Activated naive CD4-positive, alpha-beta T cell treated with anti-CD3 and anti-CD28 coated beads, Interleukin-2, amount 10 ng/mL, durations not matched to agents 7 days and 5 days (primary cell): ENCODE data around the gene SRSF4.
"Not testable (repeated sequence)": the region's sequence is repeated elsewhere in the genome, so short reads cannot be mapped to it uniquely, and the experiment has no call there.

ENCODE experiments used
- CTCF ChIA-PET: fragments of 350-600 bp; sonication (Branson Sonifier 250); formaldehyde crosslinking; loops from one replicate; lab custom pipeline; 2021; ENCODE audit warnings: antibody characterized with exemption; lab: Charles Lee
- DNase-seq: peaks from one replicate; pipeline ENCODE4 v3.0.0-alpha.2; 2020
- H3K27ac Mint-ChIP-seq: one replicate; pipeline ENCODE4 v1.8.0; 2021; ENCODE audit warnings: mild to moderate bottlenecking, moderate library complexity, mixed read lengths
- H3K27me3 Mint-ChIP-seq: one replicate; pipeline ENCODE4 v1.8.0; 2021; ENCODE audit warnings: mild to moderate bottlenecking, mixed read lengths
- H3K36me3 Mint-ChIP-seq: one replicate; pipeline ENCODE4 v1.8.0; 2021; ENCODE audit warnings: mixed read lengths
- H3K4me1 Mint-ChIP-seq: one replicate; pipeline ENCODE4 v1.8.0; 2021; ENCODE audit warnings: mixed read lengths
- H3K4me3 Mint-ChIP-seq: one replicate; pipeline ENCODE4 v1.8.0; 2021; ENCODE audit warnings: mild to moderate bottlenecking, moderate library complexity, mixed read lengths
- H3K9me3 Mint-ChIP-seq: one replicate; pipeline ENCODE4 v1.8.0; 2021; ENCODE audit warnings: mixed read lengths

SRSF4 gene

DNA sequence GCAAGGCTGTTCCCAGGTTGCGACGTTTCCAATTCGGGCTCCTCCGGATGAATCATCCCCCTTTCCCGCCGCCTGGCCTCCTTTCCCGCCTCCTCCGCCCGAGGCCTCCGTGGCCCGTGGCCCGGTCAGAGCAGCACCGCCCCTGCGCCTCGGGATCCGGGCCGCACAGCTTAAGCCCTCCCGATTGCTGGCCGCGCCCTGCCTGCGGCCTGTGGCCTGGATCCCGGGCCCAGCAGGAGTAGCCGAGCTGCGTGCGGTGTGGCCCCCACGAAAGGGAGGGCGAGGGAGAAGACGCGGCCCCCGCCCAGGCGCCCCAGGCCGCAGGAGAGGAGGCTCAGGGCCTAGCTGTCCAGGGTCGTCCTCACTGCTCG lies 59.0 kb downstream of the SRSF4 start:
- no peak overlapping the region for H3K27ac Mint-ChIP-seq
- H3K36me3 Mint-ChIP-seq, result peaks cover 13% of the 10 kb centered on the region
- H3K4me1 Mint-ChIP-seq, result peaks cover 14% of the 10 kb centered on the region
- H3K4me3 Mint-ChIP-seq, result peak overlapping the region; percentile 37
- no peak for DNase-seq
- CTCF ChIA-PET, result interaction anchor here (1.2 to 2.8 kb wide), 3 partner anchors 13 to 75 kb away, joined by 3 to 11 read pairs (median 3); partner anchors contain the start of gene SRSF4
- H3K9me3 Mint-ChIP-seq, result no peaks in the 10 kb centered on the region
- peaks cover 76% of the 10 kb centered on the region for H3K27me3 Mint-ChIP-seq

- DNase-seq, result no peak
- Mint-ChIP-seq H3K36me3 (peaks cover 19% of the 10 kb centered on the region), H3K27ac (no peak overlapping the region), H3K4me1 (peaks cover 14% of the 10 kb centered on the region), H3K9me3 (no peaks in the 10 kb centered on the region), H3K27me3 (peaks cover 70% of the 10 kb centered on the region), H3K4me3 (no peak overlapping the region)
- CTCF ChIA-PET, result interaction anchor here (1.2 to 4.0 kb wide), 6 partner anchors 14 to 245 kb away, joined by 3 to 23 read pairs (median 8); partner anchors contain the start of gene SRSF4
Measured at GRCh38 chr1:29121936-29122681, 59.6 kb downstream of the SRSF4 start.

DNA sequence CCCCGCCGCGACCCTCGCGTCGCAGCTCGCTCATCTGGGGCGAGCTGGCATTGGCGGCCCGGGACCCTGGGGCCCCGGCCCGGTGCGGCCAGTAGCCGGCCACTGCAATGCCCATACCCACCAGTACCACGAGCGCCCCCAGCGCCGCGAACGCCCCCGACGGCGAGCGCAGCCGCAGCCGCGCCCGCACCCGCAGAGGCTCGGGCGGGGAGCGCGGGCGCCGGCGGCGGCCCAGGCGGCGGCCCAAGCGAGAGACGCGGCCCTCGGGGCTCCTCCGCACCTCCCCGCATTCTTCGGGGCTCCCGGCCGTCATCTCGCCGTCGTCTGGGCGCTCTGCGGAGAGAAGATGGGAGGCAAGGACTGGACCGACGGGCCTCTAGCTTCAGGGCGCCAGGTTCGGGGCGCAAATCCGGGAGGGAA lies 60.2 kb downstream of the SRSF4 start:
- Mint-ChIP-seq H3K4me3 (no peak overlapping the region), H3K27me3 (peaks cover 64% of the 10 kb centered on the region)
- no peak for DNase-seq

GRCh38 chr1:29120947-29121485 lies 60.7 kb downstream of the SRSF4 start:
- H3K4me1 Mint-ChIP-seq, result peaks cover 14% of the 10 kb centered on the region
- peaks cover 59% of the 10 kb centered on the region for H3K27me3 Mint-ChIP-seq
- DNase-seq, result peak; percentile 79
- H3K4me3 Mint-ChIP-seq, result no peak overlapping the region
- CTCF ChIA-PET, result interaction anchor here (0.8 to 4.0 kb wide), 8 partner anchors 10 to 243 kb away, joined by 3 to 23 read pairs (median 4); no protein-coding TSS in a partner anchor
- peaks cover 26% of the 10 kb centered on the region for H3K36me3 Mint-ChIP-seq
- no peaks in the 10 kb centered on the region for H3K9me3 Mint-ChIP-seq
- no peak overlapping the region for H3K27ac Mint-ChIP-seq

More for the DNA sequence above, 60.2 kb downstream of the SRSF4 start:
- CTCF ChIA-PET, result interaction anchor here (1.2 to 4.0 kb wide), 7 partner anchors 14 to 244 kb away, joined by 3 to 23 read pairs (median 5); partner anchors contain the start of gene SRSF4
- Mint-ChIP-seq H3K27ac (no peak overlapping the region), H3K9me3 (no peaks in the 10 kb centered on the region), H3K36me3 (peaks cover 23% of the 10 kb centered on the region), H3K4me1 (peaks cover 14% of the 10 kb centered on the region)

- Mint-ChIP-seq H3K4me3 (no peak overlapping the region), H3K27me3 (peaks cover 53% of the 10 kb centered on the region), H3K4me1 (peaks cover 8% of the 10 kb centered on the region), H3K9me3 (no peaks in the 10 kb centered on the region), H3K27ac (no peak overlapping the region), H3K36me3 (peaks cover 32% of the 10 kb centered on the region)
- CTCF ChIA-PET, result interaction anchor here (0.8 to 4.0 kb wide), 7 partner anchors 10 to 243 kb away, joined by 3 to 23 read pairs (median 5); no protein-coding TSS in a partner anchor
- DNase-seq, result no peak
Measured at GRCh38 chr1:29120367-29120766, 61.3 kb downstream of the SRSF4 start.

DNA sequence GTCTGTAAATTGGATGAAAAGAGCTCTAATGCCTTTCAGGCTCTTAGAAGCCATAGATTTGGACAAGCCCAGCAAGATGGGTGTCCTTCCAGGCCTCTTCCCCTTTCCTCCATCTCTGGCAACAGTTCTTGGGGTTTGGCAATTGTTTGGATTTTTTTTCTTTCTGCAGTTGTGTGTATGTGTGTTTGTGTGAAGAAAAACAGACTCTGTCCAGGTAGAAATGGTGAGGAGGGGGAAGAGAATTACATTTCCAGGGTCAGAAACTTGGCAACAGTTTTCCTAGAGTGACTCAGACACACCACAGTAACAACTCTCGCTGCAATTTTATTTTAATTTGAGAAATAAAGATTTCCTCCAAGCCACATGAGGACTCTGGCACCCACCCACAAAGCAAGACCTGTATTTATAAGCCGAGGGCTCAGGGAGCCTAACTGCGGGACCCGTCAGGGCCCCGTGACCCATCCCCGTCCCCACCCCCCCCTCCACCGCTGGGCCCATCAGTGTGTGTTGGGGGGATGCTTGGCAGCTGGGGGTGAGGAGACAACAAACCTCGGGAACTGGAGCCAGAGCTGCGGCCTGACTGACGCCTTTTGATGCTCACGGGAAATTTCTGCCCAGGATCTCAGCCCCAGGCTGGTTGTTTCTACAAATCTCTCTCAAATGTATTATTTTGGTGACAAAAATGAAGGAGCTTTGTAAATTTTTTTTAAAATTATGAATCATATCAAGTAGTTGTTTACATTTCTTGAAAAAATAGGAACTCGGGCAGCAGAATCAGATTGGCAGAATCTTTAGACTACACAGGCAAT lies 62.4 kb downstream of the SRSF4 start:
- Mint-ChIP-seq H3K27ac (no peak overlapping the region), H3K4me1 (peaks cover 7% of the 10 kb centered on the region), H3K27me3 (peaks cover 43% of the 10 kb centered on the region), H3K4me3 (no peak overlapping the region), H3K36me3 (peaks cover 34% of the 10 kb centered on the region), H3K9me3 (no peaks in the 10 kb centered on the region)
- DNase-seq, result no peak
- CTCF ChIA-PET, result interaction anchor here (0.9 to 4.0 kb wide), 3 partner anchors 78 to 242 kb away, joined by 3 to 23 read pairs (median 11); no protein-coding TSS in a partner anchor

GRCh38 chr1:29117381-29117780 lies 64.3 kb downstream of the SRSF4 start:
- DNase-seq, result no peak
- peaks cover 2% of the 10 kb centered on the region for H3K4me1 Mint-ChIP-seq
- H3K9me3 Mint-ChIP-seq, result no peaks in the 10 kb centered on the region
- H3K27ac Mint-ChIP-seq, result no peak overlapping the region
- no peak overlapping the region for H3K4me3 Mint-ChIP-seq
- H3K27me3 Mint-ChIP-seq, result peaks cover 25% of the 10 kb centered on the region
- peaks cover 48% of the 10 kb centered on the region for H3K36me3 Mint-ChIP-seq
- CTCF ChIA-PET, result interaction anchor here (0.7 to 1.3 kb wide), 6 partner anchors 65 to 240 kb away, joined by 3 to 9 read pairs (median 3); no protein-coding TSS in a partner anchor

- H3K9me3 Mint-ChIP-seq, result no peaks in the 10 kb centered on the region
- no peaks in the 10 kb centered on the region for H3K4me1 Mint-ChIP-seq
- H3K27me3 Mint-ChIP-seq, result peaks cover 4% of the 10 kb centered on the region
- CTCF ChIA-PET, result interaction anchor here (1.0 to 1.2 kb wide), 2 partner anchors 83 to 88 kb away, joined by 3 to 4 read pairs; no protein-coding TSS in a partner anchor
- peaks cover 58% of the 10 kb centered on the region for H3K36me3 Mint-ChIP-seq
- no peak overlapping the region for H3K27ac Mint-ChIP-seq
- DNase-seq, result no peak
- H3K4me3 Mint-ChIP-seq, result no peak overlapping the region
Measured at GRCh38 chr1:29114654-29115053, 67.0 kb downstream of the SRSF4 start.

GRCh38 chr1:29113413-29114117 lies 68.1 kb downstream of the SRSF4 start:
- Mint-ChIP-seq H3K9me3 (no peaks in the 10 kb centered on the region), H3K4me1 (no peaks in the 10 kb centered on the region), H3K27ac (no peak overlapping the region), H3K36me3 (peaks cover 57% of the 10 kb centered on the region), H3K27me3 (peaks cover 2% of the 10 kb centered on the region), H3K4me3 (no peak overlapping the region)
- CTCF ChIA-PET, result interaction anchor here (0.6 to 1.2 kb wide), 3 partner anchors 84 to 111 kb away, joined by 3 to 4 read pairs (median 4); no protein-coding TSS in a partner anchor
- DNase-seq, result no peak

DNA sequence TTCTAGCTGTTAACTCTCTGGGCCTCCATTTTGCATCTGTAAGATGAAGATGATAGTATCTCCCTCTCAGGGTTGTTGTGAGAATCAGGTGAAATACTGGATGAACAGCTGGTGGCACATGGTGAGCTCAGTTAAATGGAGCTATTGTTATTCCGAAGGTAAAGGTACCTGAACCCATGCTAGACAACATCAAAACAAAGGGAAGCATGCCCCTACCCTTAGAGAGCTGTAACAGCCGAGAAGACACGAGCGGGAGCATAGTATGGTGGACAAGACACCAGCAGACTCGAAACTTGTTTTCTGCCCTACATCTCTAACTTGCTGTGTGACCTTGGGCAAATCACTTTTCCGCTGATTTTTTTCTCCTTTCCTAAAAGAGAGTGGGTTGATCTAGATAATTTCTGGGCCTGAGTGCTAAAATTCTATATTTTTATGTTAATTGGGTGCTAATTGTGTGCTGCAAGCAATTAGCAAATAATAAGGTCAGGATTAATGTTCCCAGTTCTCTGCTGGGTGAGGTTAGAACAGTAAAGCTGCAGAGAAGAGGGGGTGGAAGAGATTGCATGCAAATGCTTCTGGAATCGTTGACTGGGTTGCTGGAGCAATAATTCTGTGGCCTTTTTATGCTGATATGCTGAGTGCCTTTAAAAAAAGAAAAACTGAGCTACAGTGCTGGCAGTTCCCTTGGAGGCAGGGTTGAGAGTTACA lies 68.8 kb downstream of the SRSF4 start:
- DNase-seq, result no peak
- Mint-ChIP-seq H3K4me3 (no peak overlapping the region), H3K27me3 (no peaks in the 10 kb centered on the region), H3K4me1 (no peaks in the 10 kb centered on the region), H3K36me3 (peaks cover 56% of the 10 kb centered on the region), H3K27ac (no peak overlapping the region), H3K9me3 (no peaks in the 10 kb centered on the region)
- CTCF ChIA-PET, result no interaction called here

GRCh38 chr1:29108041-29108440 lies 73.7 kb downstream of the SRSF4 start:
- H3K4me3 Mint-ChIP-seq, H3K27ac Mint-ChIP-seq, H3K4me1 Mint-ChIP-seq, H3K27me3 Mint-ChIP-seq, CTCF ChIA-PET, H3K9me3 Mint-ChIP-seq, DNase-seq: not testable (repeated sequence)
- H3K36me3 Mint-ChIP-seq, result peaks cover 29% of the 10 kb centered on the region

- Mint-ChIP-seq H3K4me1 (no peaks in the 10 kb centered on the region), H3K4me3 (no peak overlapping the region)
Measured at GRCh38 chr1:29105822-29106221, 75.9 kb downstream of the SRSF4 start.

GRCh38 chr1:29100487-29100886 lies 81.2 kb downstream of the SRSF4 start:
- H3K27me3 Mint-ChIP-seq, result no peaks in the 10 kb centered on the region
- no peak overlapping the region for H3K4me3 Mint-ChIP-seq
- no peak for DNase-seq
- H3K4me1 Mint-ChIP-seq, result no peaks in the 10 kb centered on the region
- H3K36me3 Mint-ChIP-seq, result peaks cover 39% of the 10 kb centered on the region
- no peak overlapping the region for H3K27ac Mint-ChIP-seq
- CTCF ChIA-PET, result no interaction called here
- H3K9me3 Mint-ChIP-seq, result no peaks in the 10 kb centered on the region

More at GRCh38 chr1:29105822-29106221, 75.9 kb downstream of the SRSF4 start:
- Mint-ChIP-seq H3K9me3 (no peaks in the 10 kb centered on the region), H3K27ac (no peak overlapping the region), H3K36me3 (peaks cover 24% of the 10 kb centered on the region), H3K27me3 (no peaks in the 10 kb centered on the region)
- CTCF ChIA-PET, result no interaction called here
- DNase-seq, result no peak
